ENCODE measurements around the gene TST.

TST gene

GRCh38 chr22:37049224-37049623 lies 30.0 kb upstream of the TST start:
- Histone ChIP-seq H2BK12ac (ENCODE audit: low read length) (no peak overlapping the region), H3K14ac (ENCODE audit: low read length) (no peak overlapping the region), H3K4me2 (ENCODE audit: insufficient read depth, low read length, poor library complexity, severe bottlenecking) (no peak overlapping the region), H3K27me3 (ENCODE audit: control insufficient read depth in 3 of 3, insufficient read depth in 3 of 3, low read depth in 1 of 3, low read length in 3 of 3) (peaks cover 0 to 4% (median 0%) of the 10 kb centered on the region in 3 experiments), H2BK15ac (ENCODE audit: low read length) (no peak overlapping the region), H3K4me1 (ENCODE audit: control insufficient read depth in 2 of 2, insufficient read depth in 1 of 2, low read depth in 1 of 2, low read length in 2 of 2) (peaks cover 6% of the 10 kb centered on the region in 2 donors), H3K36me3 (replicated peaks in 1 of 2; ENCODE audit: control insufficient read depth in 2 of 2, insufficient read depth in 2 of 2, low read length in 2 of 2) (peaks cover 5 to 16% of the 10 kb centered on the region in 2 donors), H3K79me1 (ENCODE audit: low read depth, low read length) (no peaks in the 10 kb centered on the region), H4K8ac (ENCODE audit: low read depth, low read length) (no peak overlapping the region), H2AK5ac (ENCODE audit: low read depth, low read length) (no peak overlapping the region), H3K9me3 (replicated peaks in 1 of 2; ENCODE audit: control insufficient read depth in 2 of 2, insufficient read depth in 1 of 2, low read depth in 1 of 2, low read length in 2 of 2) (no peaks in the 10 kb centered on the region), H3K23ac (ENCODE audit: low read depth, low read length, poor library complexity) (no peak overlapping the region), H3K4ac (ENCODE audit: low read length) (no peak overlapping the region), H4K91ac (ENCODE audit: low read depth, low read length, poor library complexity) (no peak overlapping the region), H3K9ac (ENCODE audit: low read depth, low read length, poor library complexity) (no peak overlapping the region), H2BK5ac (ENCODE audit: low read length) (no peak overlapping the region), H2AFZ (ENCODE audit: low read length) (no peak overlapping the region), H3K4me3 (ENCODE audit: low read length in 2 of 2) (no peak overlapping the region), H2BK120ac (ENCODE audit: low read depth, low read length) (no peak overlapping the region), H3K27ac (replicated peaks; ENCODE audit: low read length) (no peak overlapping the region), H3K18ac (ENCODE audit: low read length) (no peak overlapping the region)
- DNase-seq (ENCODE audit: low spot score) = no peak
- WGBS, 2 donors (ENCODE audit: extremely low coverage in 2 of 2, insufficient read length in 2 of 2, insufficient replicate concordance in 1 of 2) = no CpG with 5 or more reads among the region's 2 CpGs

- H2BK120ac ChIP-seq (ENCODE audit: low read depth, low read length) = no peak overlapping the region
- no peak overlapping the region for H2AFZ ChIP-seq (ENCODE audit: low read length)
- H3K4me1 ChIP-seq (ENCODE audit: control insufficient read depth in 2 of 2, insufficient read depth in 1 of 2, low read depth in 1 of 2, low read length in 2 of 2) = peaks cover 6% of the 10 kb centered on the region in 2 donors
- no peak overlapping the region for H3K23ac ChIP-seq (ENCODE audit: low read depth, low read length, poor library complexity)
- H3K18ac ChIP-seq (ENCODE audit: low read length) = peak overlapping the region; percentile 42
- no peak overlapping the region for H3K4me2 ChIP-seq (ENCODE audit: insufficient read depth, low read length, poor library complexity, severe bottlenecking)
- no peak for DNase-seq (ENCODE audit: low spot score)
- no peak overlapping the region for H3K14ac ChIP-seq (ENCODE audit: low read length)
- no peak overlapping the region for H3K27ac ChIP-seq (replicated peaks; ENCODE audit: low read length)
- no peak overlapping the region for H3K4me3 ChIP-seq (ENCODE audit: low read length in 2 of 2)
- no peak overlapping the region for H2BK12ac ChIP-seq (ENCODE audit: low read length)
- H2BK15ac ChIP-seq (ENCODE audit: low read length) = no peak overlapping the region
- peak overlapping the region; percentile 29 for H2AK5ac ChIP-seq (ENCODE audit: low read depth, low read length)
- H3K79me1 ChIP-seq (ENCODE audit: low read depth, low read length) = no peaks in the 10 kb centered on the region
- no CpG with 5 or more reads among the region's 6 CpGs for WGBS, 2 donors (ENCODE audit: extremely low coverage in 2 of 2, insufficient read length in 2 of 2, insufficient replicate concordance in 1 of 2)
- H3K4ac ChIP-seq (ENCODE audit: low read length) = no peak overlapping the region
- no peaks in the 10 kb centered on the region for H3K9me3 ChIP-seq (replicated peaks in 1 of 2; ENCODE audit: control insufficient read depth in 2 of 2, insufficient read depth in 1 of 2, low read depth in 1 of 2, low read length in 2 of 2)
- H3K36me3 ChIP-seq (replicated peaks in 1 of 2; ENCODE audit: control insufficient read depth in 2 of 2, insufficient read depth in 2 of 2, low read length in 2 of 2) = peaks cover 0 to 5% of the 10 kb centered on the region in 2 donors
- H4K8ac ChIP-seq (ENCODE audit: low read depth, low read length) = no peak overlapping the region
- H3K9ac ChIP-seq (ENCODE audit: low read depth, low read length, poor library complexity) = no peak overlapping the region
- H2BK5ac ChIP-seq (ENCODE audit: low read length) = no peak overlapping the region
- H3K27me3 ChIP-seq (ENCODE audit: control insufficient read depth in 3 of 3, insufficient read depth in 3 of 3, low read depth in 1 of 3, low read length in 3 of 3) = peaks cover 0 to 4% (median 0%) of the 10 kb centered on the region in 3 experiments
- no peak overlapping the region for H4K91ac ChIP-seq (ENCODE audit: low read depth, low read length, poor library complexity)
Measured at GRCh38 chr22:37048133-37048532, 28.9 kb upstream of the TST start.

GRCh38 chr22:37047006-37047405 lies 27.8 kb upstream of the TST start:
- H3K4ac ChIP-seq (ENCODE audit: low read length) = no peak overlapping the region
- H2BK120ac ChIP-seq (ENCODE audit: low read depth, low read length) = no peak overlapping the region
- H3K27ac ChIP-seq (replicated peaks; ENCODE audit: low read length) = no peak overlapping the region
- H3K4me3 ChIP-seq (ENCODE audit: low read length in 2 of 2) = no peak overlapping the region
- H3K4me1 ChIP-seq (ENCODE audit: control insufficient read depth in 2 of 2, insufficient read depth in 1 of 2, low read depth in 1 of 2, low read length in 2 of 2) = peaks cover 0 to 7% of the 10 kb centered on the region in 2 donors
- H2BK12ac ChIP-seq (ENCODE audit: low read length) = no peak overlapping the region
- no peak overlapping the region for H3K23ac ChIP-seq (ENCODE audit: low read depth, low read length, poor library complexity)
- no peak overlapping the region for H2BK15ac ChIP-seq (ENCODE audit: low read length)
- no peaks in the 10 kb centered on the region for H3K79me1 ChIP-seq (ENCODE audit: low read depth, low read length)
- H3K9ac ChIP-seq (ENCODE audit: low read depth, low read length, poor library complexity) = peak overlapping the region; percentile 32
- H4K91ac ChIP-seq (ENCODE audit: low read depth, low read length, poor library complexity) = no peak overlapping the region
- H3K9me3 ChIP-seq (replicated peaks in 1 of 2; ENCODE audit: control insufficient read depth in 2 of 2, insufficient read depth in 1 of 2, low read depth in 1 of 2, low read length in 2 of 2) = no peaks in the 10 kb centered on the region
- no peak overlapping the region for H4K8ac ChIP-seq (ENCODE audit: low read depth, low read length)
- peak overlapping the region; percentile 72 for H3K18ac ChIP-seq (ENCODE audit: low read length)
- peaks cover 0 to 4% (median 0%) of the 10 kb centered on the region in 3 experiments for H3K27me3 ChIP-seq (ENCODE audit: control insufficient read depth in 3 of 3, insufficient read depth in 3 of 3, low read depth in 1 of 3, low read length in 3 of 3)
- no peak overlapping the region for H3K14ac ChIP-seq (ENCODE audit: low read length)
- peak overlapping the region; percentile 49 for H2AFZ ChIP-seq (ENCODE audit: low read length)
- DNase-seq (ENCODE audit: low spot score) = no peak
- H2AK5ac ChIP-seq (ENCODE audit: low read depth, low read length) = peak overlapping the region; percentile 63
- no peak overlapping the region for H2BK5ac ChIP-seq (ENCODE audit: low read length)
- no peaks in the 10 kb centered on the region for H3K36me3 ChIP-seq (replicated peaks in 1 of 2; ENCODE audit: control insufficient read depth in 2 of 2, insufficient read depth in 2 of 2, low read length in 2 of 2)
- WGBS, 2 donors (ENCODE audit: extremely low coverage in 2 of 2, insufficient read length in 2 of 2, insufficient replicate concordance in 1 of 2) = no CpG with 5 or more reads among the region's 7 CpGs
- H3K4me2 ChIP-seq (ENCODE audit: insufficient read depth, low read length, poor library complexity, severe bottlenecking) = no peak overlapping the region

DNA sequence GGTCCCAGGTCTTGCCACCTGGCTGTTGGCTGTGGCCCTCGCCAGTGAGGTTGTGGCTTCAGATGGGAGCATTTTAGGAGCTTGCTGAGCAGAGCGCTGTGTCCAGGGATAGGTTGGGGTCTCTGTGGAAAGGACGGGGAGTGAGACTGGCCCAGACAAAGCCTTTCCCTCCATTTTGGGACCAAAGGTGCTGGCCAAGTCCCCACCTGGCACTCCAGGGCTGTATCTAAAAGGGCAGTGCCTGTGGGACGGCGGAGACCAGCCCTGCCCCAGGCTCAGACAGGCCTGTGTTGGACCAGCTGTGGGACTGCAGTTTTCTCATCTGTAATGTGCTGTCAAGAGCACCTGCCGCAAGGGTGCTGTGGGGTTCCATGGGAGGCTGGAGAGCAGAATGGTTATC lies 27.3 kb upstream of the TST start:
- no peaks in the 10 kb centered on the region for H3K36me3 ChIP-seq (replicated peaks in 1 of 2; ENCODE audit: control insufficient read depth in 2 of 2, insufficient read depth in 2 of 2, low read length in 2 of 2)
- DNase-seq (ENCODE audit: low spot score) = no peak

More for the DNA sequence above, 27.3 kb upstream of the TST start:
- Histone ChIP-seq H3K4me2 (ENCODE audit: insufficient read depth, low read length, poor library complexity, severe bottlenecking) (no peak overlapping the region), H3K14ac (ENCODE audit: low read length) (no peak overlapping the region), H3K27ac (replicated peaks; ENCODE audit: low read length) (no peak overlapping the region), H3K79me1 (ENCODE audit: low read depth, low read length) (no peaks in the 10 kb centered on the region), H3K18ac (ENCODE audit: low read length) (peak overlapping the region; percentile 72), H2BK5ac (ENCODE audit: low read length) (no peak overlapping the region), H3K4ac (ENCODE audit: low read length) (peak overlapping the region; percentile 57), H3K4me1 (ENCODE audit: control insufficient read depth in 2 of 2, insufficient read depth in 1 of 2, low read depth in 1 of 2, low read length in 2 of 2) (peaks cover 0 to 7% of the 10 kb centered on the region in 2 donors), H4K8ac (ENCODE audit: low read depth, low read length) (no peak overlapping the region), H3K9ac (ENCODE audit: low read depth, low read length, poor library complexity) (peak overlapping the region; percentile 53), H2AFZ (ENCODE audit: low read length) (peak overlapping the region; percentile 49), H3K9me3 (replicated peaks in 1 of 2; ENCODE audit: control insufficient read depth in 2 of 2, insufficient read depth in 1 of 2, low read depth in 1 of 2, low read length in 2 of 2) (no peaks in the 10 kb centered on the region), H2BK12ac (ENCODE audit: low read length) (no peak overlapping the region), H3K27me3 (ENCODE audit: control insufficient read depth in 3 of 3, insufficient read depth in 3 of 3, low read depth in 1 of 3, low read length in 3 of 3) (peaks cover 0 to 4% (median 0%) of the 10 kb centered on the region in 3 experiments), H2BK120ac (ENCODE audit: low read depth, low read length) (no peak overlapping the region), H2AK5ac (ENCODE audit: low read depth, low read length) (peak overlapping the region; percentile 53), H4K91ac (ENCODE audit: low read depth, low read length, poor library complexity) (no peak overlapping the region), H2BK15ac (ENCODE audit: low read length) (peak overlapping the region; percentile 28), H3K4me3 (ENCODE audit: low read length in 2 of 2) (no peak overlapping the region), H3K23ac (ENCODE audit: low read depth, low read length, poor library complexity) (no peak overlapping the region)
- no CpG with 5 or more reads among the region's 6 CpGs for WGBS, 2 donors (ENCODE audit: extremely low coverage in 2 of 2, insufficient read length in 2 of 2, insufficient replicate concordance in 1 of 2)

Measured in neuronal stem cell (in vitro differentiated cells).